SK-N-SH (cell line): ENCODE results near the gene HSF4. TPM values are rescaled to one million over a fixed set of nuclear protein-coding genes. Genes with fewer than 3 reads are reported as not detected.

ENCODE experiments used
- CTCF ChIA-PET: fragments of 300-600, 350-600 bp; formaldehyde crosslinking; extraction: SDS; loops from one replicate; lab custom pipeline; 2021; lab: Yijun Ruan, JAX
- POLR2A ChIA-PET: fragments of 350-600 bp; sonication (Branson Sonifier 250); formaldehyde crosslinking; extraction: SDS; loops from one replicate; lab custom pipeline; 2020; ENCODE audit warnings: antibody characterized with exemption, inconsistent platforms; lab: Yijun Ruan, JAX
- DNase-seq: peaks from one replicate; pipeline ENCODE4 v3.0.0; 2012
- H2AFZ ChIP-seq: fragments of 200-600 bp; sonication (generic); 2 replicates; pipeline ENCODE4 v1.8.1; 2016; ENCODE audit warnings: antibody characterized with exemption, mild to moderate bottlenecking, low read depth
- H3F3A ChIP-seq: fragments of 200-600 bp; sonication (generic); replicated peaks from 2 replicates; pipeline ENCODE3; 2016; ENCODE audit warnings: antibody characterized with exemption, mild to moderate bottlenecking; ENCODE audit not compliant: insufficient read depth
- H3K27ac ChIP-seq, 2 experiments: fragments of 200-500 bp in 1 of 2; fragments of 200-600 bp in 1 of 2; sonication (Bioruptor generic) in 1 of 2; sonication (generic), shearing (Covaris generic) in 1 of 2; 2 replicates each; pipeline versions ENCODE4 v1.5.1 to v1.6.1; 2014 to 2016; ENCODE audit warnings: low read depth in 2 of 2, inconsistent platforms in 1 of 2, low read length in 1 of 2, mild to moderate bottlenecking in 1 of 2, mixed read lengths in 1 of 2
- H3K27me3 ChIP-seq: fragments of 200-600 bp; sonication (generic), shearing (Covaris generic); 2 replicates; pipeline ENCODE4 v1.6.1; 2016; ENCODE audit warnings: mixed run types; ENCODE audit not compliant: insufficient read depth
- H3K36me3 ChIP-seq, 2 experiments: fragments of 200-500 bp in 1 of 2; fragments of 200-600 bp in 1 of 2; sonication (Bioruptor generic) in 1 of 2; sonication (generic) in 1 of 2; replicated peaks in 1 of 2; 2 replicates each; pipeline versions ENCODE3 to v1.5.1; 2014 to 2016; ENCODE audit warnings: low read length in 1 of 2, mild to moderate bottlenecking in 1 of 2; ENCODE audit not compliant: insufficient read depth in 2 of 2, control insufficient read depth in 1 of 2
- H3K4me1 ChIP-seq, 2 experiments: fragments of 200-500 bp in 1 of 2; fragments of 200-600 bp in 1 of 2; sonication (Bioruptor generic) in 1 of 2; sonication (generic), shearing (Covaris generic) in 1 of 2; 2 replicates each; pipeline versions ENCODE4 v1.5.1 to v1.6.1; 2014 to 2016; ENCODE audit warnings: low read depth in 1 of 2, low read length in 1 of 2, mixed run types in 1 of 2; ENCODE audit not compliant: insufficient read depth in 2 of 2, control insufficient read depth in 1 of 2
- H3K4me2 ChIP-seq: fragments of 200-600 bp; sonication (generic), shearing (Covaris generic); 2 replicates; pipeline ENCODE4 v1.6.1; 2017; ENCODE audit warnings: mixed run types
- H3K4me3 ChIP-seq, 2 experiments: fragments of 200-500 bp in 1 of 2; fragments of 200-600 bp in 1 of 2; sonication (Bioruptor generic) in 1 of 2; sonication (generic), shearing (Covaris generic) in 1 of 2; 2 replicates each; pipeline versions ENCODE4 v1.5.1 to v1.8.1; 2014 to 2016; ENCODE audit warnings: low read depth in 2 of 2, inconsistent platforms in 1 of 2, low read length in 1 of 2, mild to moderate bottlenecking in 1 of 2, mixed read lengths in 1 of 2, moderate library complexity in 1 of 2
- H3K79me2 ChIP-seq: fragments of 200-600 bp; sonication (generic); 2 replicates; pipeline ENCODE4 v1.8.1; 2017; ENCODE audit warnings: mild to moderate bottlenecking; ENCODE audit not compliant: insufficient read depth
- H3K9ac ChIP-seq: fragments of 200-600 bp; sonication (generic); 2 replicates; pipeline ENCODE4 v1.6.1; 2017; ENCODE audit warnings: mixed run types
- H3K9me2 ChIP-seq: fragments of 200-600 bp; sonication (generic); 2 replicates; pipeline ENCODE4 v1.6.1; 2017; ENCODE audit warnings: mixed run types
- H3K9me3 ChIP-seq: fragments of 200-600 bp; sonication (generic); 2 replicates; pipeline ENCODE4 v1.6.1; 2017; ENCODE audit warnings: mixed run types, mild to moderate bottlenecking, moderate library complexity
- H4K20me1 ChIP-seq: fragments of 200-600 bp; sonication (generic); 2 replicates; pipeline ENCODE4 v1.6.1; 2017; ENCODE audit warnings: mild to moderate bottlenecking, mixed run types; ENCODE audit not compliant: insufficient read depth
- CHD2 ChIP-seq: fragments of 150-350 bp; IDR thresholded peaks from 2 replicates; pipeline ENCODE4 v1.6.1; 2018; ENCODE audit warnings: low read length; ENCODE audit not compliant: partially characterized antibody
- EP300 ChIP-seq, 2 experiments: IDR thresholded peaks; 2 replicates each; pipeline versions ENCODE4 v1.4.0 to v1.6.1; 2012; ENCODE audit warnings: borderline replicate concordance in 1 of 2, low read depth in 1 of 2, low read length in 1 of 2
- EZH2phosphoT487 ChIP-seq: fragments of 200-600 bp; sonication (generic); IDR thresholded peaks from 2 replicates; pipeline ENCODE4 v1.6.1; 2017; ENCODE audit warnings: low read depth, mixed run types, mild to moderate bottlenecking, antibody characterized with exemption, moderate library complexity, borderline replicate concordance
- FOXM1 ChIP-seq: IDR thresholded peaks from 2 replicates; pipeline ENCODE4 v1.4.0; 2012; ENCODE audit warnings: low read depth, mild to moderate bottlenecking
- GABPA ChIP-seq: IDR thresholded peaks from 2 replicates; pipeline ENCODE4 v1.4.0; 2012; ENCODE audit warnings: low read depth, mild to moderate bottlenecking
- NFIC ChIP-seq: IDR thresholded peaks from 2 replicates; pipeline ENCODE4 v1.4.0; 2012; ENCODE audit warnings: borderline replicate concordance
- PBX3 ChIP-seq: IDR thresholded peaks from 2 replicates; pipeline ENCODE4; 2012
- POLR2AphosphoS5 ChIP-seq: IDR thresholded peaks from 2 replicates; pipeline ENCODE4 v1.6.1; 2012; ENCODE audit warnings: low read depth, low read length
- RAD21 ChIP-seq: IDR thresholded peaks from 2 replicates; pipeline ENCODE4 v1.6.1; 2012; ENCODE audit warnings: mild to moderate bottlenecking, low read length
- RCOR1 ChIP-seq: fragments of 150-350 bp; IDR thresholded peaks from 2 replicates; pipeline ENCODE4 v1.6.1; 2017; ENCODE audit warnings: antibody characterized with exemption, low read length
- RXRA ChIP-seq: IDR thresholded peaks from 2 replicates; pipeline ENCODE4 v1.4.0; 2012; ENCODE audit warnings: low read depth, mild to moderate bottlenecking, borderline replicate concordance
- SIN3A ChIP-seq: IDR thresholded peaks from 2 replicates; pipeline ENCODE4 v1.6.1; 2012; ENCODE audit warnings: low read depth, mild to moderate bottlenecking, low read length, moderate library complexity, borderline replicate concordance
- SMC3 ChIP-seq: IDR thresholded peaks from 2 replicates; pipeline ENCODE4 v1.6.1; 2012; ENCODE audit warnings: low read depth, low read length, improper control_type of control experiment
- TAF1 ChIP-seq: IDR thresholded peaks from 2 replicates; pipeline ENCODE4 v1.6.1; 2012; ENCODE audit warnings: low read depth, mild to moderate bottlenecking, low read length, moderate library complexity, borderline replicate concordance
- TCF12 ChIP-seq: IDR thresholded peaks from 2 replicates; pipeline ENCODE4 v1.4.0; 2012
- TEAD4 ChIP-seq: IDR thresholded peaks from 2 replicates; pipeline ENCODE4 v1.4.0; 2012; ENCODE audit warnings: mild to moderate bottlenecking, borderline replicate concordance; ENCODE audit not compliant: insufficient read depth
- YY1 ChIP-seq: IDR thresholded peaks from 2 replicates; pipeline ENCODE4 v1.4.0; 2012; ENCODE audit warnings: low read depth, mild to moderate bottlenecking
- WGBS: methylation state at CpG from one replicate; pipeline ENCODE4 v1.1.6; 2017; ENCODE audit warnings: low lambda C conversion rate; 5-methylcytosine and 5-hydroxymethylcytosine counted together
- polyA plus RNA-seq, 3 experiments: library from polyadenylated mRNA; depleted of rRNA; stranded (reverse); fragments of >200 nt; gene quantifications; 2 replicates each; pipeline ENCODE4 v1.2.3, GENCODE V29; 2012
- TF ChIP-seq, protein P1 (sequence below): IDR thresholded peaks from 2 replicates; pipeline ENCODE4 v1.4.0; 2012; ENCODE audit warnings: low read depth, borderline replicate concordance
- TF ChIP-seq, protein P2 (sequence below): IDR thresholded peaks from 2 replicates; pipeline ENCODE4 v1.6.1; 2012; ENCODE audit warnings: mild to moderate bottlenecking, low read depth, low read length, moderate library complexity
- TF ChIP-seq, protein P3 (sequence below): IDR thresholded peaks from 2 replicates; pipeline ENCODE4 v1.4.0; 2012; ENCODE audit warnings: low read depth, borderline replicate concordance

Gene HSF4
- polyA plus RNA-seq, 1 of the 3 experiments (the other 2 are of a cell fraction) = 33.4 TPM

DNA sequence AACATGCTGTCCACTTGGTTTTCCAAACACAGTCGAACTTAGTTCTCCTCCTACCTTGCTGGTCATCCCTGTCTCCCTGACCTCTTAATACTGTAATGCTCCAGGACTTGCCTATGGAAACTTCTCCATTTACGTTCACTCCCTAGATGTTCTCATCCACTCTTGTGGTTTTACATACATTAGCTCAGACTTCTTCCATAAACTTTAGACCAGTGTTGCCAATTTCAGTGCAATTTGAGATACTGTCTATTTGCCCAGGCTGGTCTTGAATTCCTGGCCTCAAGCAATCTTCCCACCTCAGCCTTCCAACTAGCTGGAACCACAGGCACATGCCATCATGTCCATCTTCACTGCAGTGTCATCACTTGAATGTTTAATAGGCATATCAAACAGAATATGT is 17.7 kb downstream of the HSF4 start:
- Histone ChIP-seq H3F3A (peaks cover 42% of the 10 kb centered on the region), H2AFZ (no peak overlapping the region), H3K4me3 (peak overlapping the region in 1 of 2 experiments; percentile 82; a peak in 3 of 4 replicates), H3K27ac (peak overlapping the region in 1 of 2 experiments; percentile 51; a peak in 1 of 4 replicates), H3K4me1 (peaks cover 22 to 44% of the 10 kb centered on the region in 2 experiments), H4K20me1 (peaks cover 6% of the 10 kb centered on the region), H3K9me2 (no peaks in the 10 kb centered on the region), H3K36me3 (no peaks in the 10 kb centered on the region), H3K9ac (peak overlapping the region; percentile 96; the same call in 1 of the 2 replicates), H3K4me2 (peak overlapping the region; percentile 92), H3K79me2 (peaks cover 22% of the 10 kb centered on the region), H3K9me3 (no peaks in the 10 kb centered on the region), H3K27me3 (no peaks in the 10 kb centered on the region)
- no peak for DNase-seq
- TF ChIP-seq TEAD4 (no peak), RAD21 (no peak), RCOR1 (no peak), FOXM1 (no peak), PBX3 (no peak), TAF1 (no peak), CHD2 (no peak), SIN3A (no peak), YY1 (no peak), GABPA (no peak), SMC3 (no peak), EZH2phosphoT487 (no peak), NFIC (no peak), POLR2AphosphoS5 (no peak), EP300 (IDR thresholded peaks at IDR 0.05; ENCODE audit: borderline replicate concordance in 1 of 2, low read depth in 1 of 2, low read length in 1 of 2) (no peak), TCF12 (no peak), RXRA (no peak)
- TF ChIP-seq, protein P1, sequence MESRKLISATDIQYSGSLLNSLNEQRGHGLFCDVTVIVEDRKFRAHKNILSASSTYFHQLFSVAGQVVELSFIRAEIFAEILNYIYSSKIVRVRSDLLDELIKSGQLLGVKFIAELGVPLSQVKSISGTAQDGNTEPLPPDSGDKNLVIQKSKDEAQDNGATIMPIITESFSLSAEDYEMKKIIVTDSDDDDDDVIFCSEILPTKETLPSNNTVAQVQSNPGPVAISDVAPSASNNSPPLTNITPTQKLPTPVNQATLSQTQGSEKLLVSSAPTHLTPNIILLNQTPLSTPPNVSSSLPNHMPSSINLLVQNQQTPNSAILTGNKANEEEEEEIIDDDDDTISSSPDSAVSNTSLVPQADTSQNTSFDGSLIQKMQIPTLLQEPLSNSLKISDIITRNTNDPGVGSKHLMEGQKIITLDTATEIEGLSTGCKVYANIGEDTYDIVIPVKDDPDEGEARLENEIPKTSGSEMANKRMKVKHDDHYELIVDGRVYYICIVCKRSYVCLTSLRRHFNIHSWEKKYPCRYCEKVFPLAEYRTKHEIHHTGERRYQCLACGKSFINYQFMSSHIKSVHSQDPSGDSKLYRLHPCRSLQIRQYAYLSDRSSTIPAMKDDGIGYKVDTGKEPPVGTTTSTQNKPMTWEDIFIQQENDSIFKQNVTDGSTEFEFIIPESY = no peak
- TF ChIP-seq, protein P2, sequence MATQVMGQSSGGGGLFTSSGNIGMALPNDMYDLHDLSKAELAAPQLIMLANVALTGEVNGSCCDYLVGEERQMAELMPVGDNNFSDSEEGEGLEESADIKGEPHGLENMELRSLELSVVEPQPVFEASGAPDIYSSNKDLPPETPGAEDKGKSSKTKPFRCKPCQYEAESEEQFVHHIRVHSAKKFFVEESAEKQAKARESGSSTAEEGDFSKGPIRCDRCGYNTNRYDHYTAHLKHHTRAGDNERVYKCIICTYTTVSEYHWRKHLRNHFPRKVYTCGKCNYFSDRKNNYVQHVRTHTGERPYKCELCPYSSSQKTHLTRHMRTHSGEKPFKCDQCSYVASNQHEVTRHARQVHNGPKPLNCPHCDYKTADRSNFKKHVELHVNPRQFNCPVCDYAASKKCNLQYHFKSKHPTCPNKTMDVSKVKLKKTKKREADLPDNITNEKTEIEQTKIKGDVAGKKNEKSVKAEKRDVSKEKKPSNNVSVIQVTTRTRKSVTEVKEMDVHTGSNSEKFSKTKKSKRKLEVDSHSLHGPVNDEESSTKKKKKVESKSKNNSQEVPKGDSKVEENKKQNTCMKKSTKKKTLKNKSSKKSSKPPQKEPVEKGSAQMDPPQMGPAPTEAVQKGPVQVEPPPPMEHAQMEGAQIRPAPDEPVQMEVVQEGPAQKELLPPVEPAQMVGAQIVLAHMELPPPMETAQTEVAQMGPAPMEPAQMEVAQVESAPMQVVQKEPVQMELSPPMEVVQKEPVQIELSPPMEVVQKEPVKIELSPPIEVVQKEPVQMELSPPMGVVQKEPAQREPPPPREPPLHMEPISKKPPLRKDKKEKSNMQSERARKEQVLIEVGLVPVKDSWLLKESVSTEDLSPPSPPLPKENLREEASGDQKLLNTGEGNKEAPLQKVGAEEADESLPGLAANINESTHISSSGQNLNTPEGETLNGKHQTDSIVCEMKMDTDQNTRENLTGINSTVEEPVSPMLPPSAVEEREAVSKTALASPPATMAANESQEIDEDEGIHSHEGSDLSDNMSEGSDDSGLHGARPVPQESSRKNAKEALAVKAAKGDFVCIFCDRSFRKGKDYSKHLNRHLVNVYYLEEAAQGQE = no peak
- TF ChIP-seq, protein P3, sequence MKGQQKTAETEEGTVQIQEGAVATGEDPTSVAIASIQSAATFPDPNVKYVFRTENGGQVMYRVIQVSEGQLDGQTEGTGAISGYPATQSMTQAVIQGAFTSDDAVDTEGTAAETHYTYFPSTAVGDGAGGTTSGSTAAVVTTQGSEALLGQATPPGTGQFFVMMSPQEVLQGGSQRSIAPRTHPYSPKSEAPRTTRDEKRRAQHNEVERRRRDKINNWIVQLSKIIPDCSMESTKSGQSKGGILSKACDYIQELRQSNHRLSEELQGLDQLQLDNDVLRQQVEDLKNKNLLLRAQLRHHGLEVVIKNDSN = no peak
- WGBS = 87% methylated on average over 2 of the region's 2 CpGs
- CTCF ChIA-PET = interaction anchor here (1.4 to 4.2 kb wide), 5 partner anchors 8 to 165 kb away, joined by 3 to 27 read pairs (median 7); partner anchors contain the start of genes B3GNT9 and NOL3
- POLR2A ChIA-PET = interaction anchor here (1.6 kb wide), 1 partner anchor 8 kb away, joined by 5 read pairs; no protein-coding TSS in a partner anchor
